IPS DF 19.7 (cell line): ENCODE measurements around the gene TEX54.

ENCODE experiments used
- DNase-seq: peaks from one replicate; pipeline ENCODE4 v3.0.0-alpha.2; 2013; ENCODE audit warnings: low read depth, low spot score

TEX54 gene

DNA sequence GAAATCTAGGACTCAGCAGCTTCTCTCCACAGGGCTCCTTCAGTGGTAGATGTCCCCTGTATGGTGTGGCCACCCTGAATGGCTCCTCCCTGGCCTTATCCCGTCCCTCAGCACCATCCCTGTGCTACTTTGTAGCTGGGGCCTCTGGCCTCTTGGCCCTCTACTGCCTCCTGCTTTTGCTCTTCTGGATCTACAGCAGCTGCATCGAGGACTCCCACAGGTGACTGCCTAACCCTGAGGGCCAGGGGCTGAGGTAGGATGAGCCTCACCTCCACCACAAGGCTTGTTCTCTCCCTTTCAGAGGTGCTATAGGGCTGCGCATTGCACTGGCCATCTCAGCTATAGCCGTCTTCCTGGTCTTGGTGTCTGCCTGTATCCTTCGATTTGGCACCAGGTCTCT, 43.6 kb downstream of the TEX54 start:
- no peak for DNase-seq

GRCh38 chr11:62787005-62787759, 45.5 kb downstream of the TEX54 start, which contains the start of gene TMEM179B:
TSS of gene TMEM179B (plus strand) at chr11:62787402. CDS start at chr11:62787432, 30 bp downstream.
- DNase-seq: no peak

DNA sequence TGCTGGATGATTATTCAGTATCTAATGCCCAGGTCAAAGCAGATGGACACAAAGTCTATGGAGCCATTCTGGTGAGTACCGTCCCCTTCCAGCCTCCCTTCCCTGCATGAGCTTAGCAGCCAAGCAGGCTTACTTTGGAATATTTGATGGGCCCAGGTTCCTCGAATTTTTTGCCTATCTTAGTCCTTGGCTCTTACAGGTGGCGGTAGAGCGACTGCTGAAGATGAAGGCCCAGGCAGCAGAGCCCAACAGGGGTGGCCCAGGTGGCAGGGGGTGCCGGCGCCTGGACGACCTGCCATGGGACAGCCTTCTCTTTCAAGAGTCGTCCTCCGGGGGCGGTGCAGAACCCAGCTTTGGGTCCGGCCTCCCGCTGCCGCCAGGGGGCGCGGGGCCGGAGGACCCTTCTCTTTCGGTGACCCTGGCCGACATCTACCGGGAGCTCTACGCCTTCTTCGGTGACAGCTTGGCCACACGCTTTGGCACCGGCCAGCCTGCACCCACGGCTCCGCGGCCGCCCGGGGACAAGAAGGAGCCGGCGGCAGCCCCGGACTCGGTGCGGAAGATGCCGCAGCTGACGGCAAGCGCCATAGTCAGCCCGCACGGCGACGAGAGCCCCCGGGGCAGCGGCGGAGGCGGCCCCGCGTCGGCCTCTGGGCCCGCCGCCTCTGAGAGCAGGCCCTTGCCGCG, 46.2 kb downstream of the TEX54 start:
- DNase-seq: no peak

GRCh38 chr11:62782753-62783152, 49.9 kb downstream of the TEX54 start:
- no peak for DNase-seq
